Stimulated activated CD4-positive, alpha-beta T cell treated with anti-CD3 and anti-CD28 coated beads, Interleukin-2, amount 100 ng/mL, for 4 hours (primary cell): ENCODE data around the gene SLIT1.

ENCODE experiments used
- DNase-seq: peaks from one replicate; pipeline ENCODE4 v3.0.0-alpha.2; 2020; ENCODE audit warnings: low read depth

SLIT1 gene

DNA sequence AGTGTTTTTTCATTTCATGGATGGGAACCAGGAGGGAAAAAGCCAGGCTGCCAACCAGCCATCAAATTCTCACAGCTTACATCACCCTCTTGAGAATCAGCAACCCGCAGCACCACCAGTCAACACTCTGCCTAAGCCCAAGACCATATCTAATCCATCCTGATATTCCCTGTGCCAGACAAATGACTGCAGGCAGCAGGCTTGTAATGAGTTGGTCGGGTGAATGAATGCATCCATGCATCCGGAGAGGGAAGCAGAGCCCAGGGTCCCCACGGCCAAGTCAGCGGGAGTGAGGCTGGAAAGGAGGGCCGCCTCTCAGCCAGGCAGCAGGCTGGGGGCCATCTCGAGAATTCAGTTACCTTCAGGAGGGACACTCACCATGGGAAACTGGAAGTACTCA lies 46.9 kb downstream of the SLIT1 start:
- no peak for DNase-seq

DNA sequence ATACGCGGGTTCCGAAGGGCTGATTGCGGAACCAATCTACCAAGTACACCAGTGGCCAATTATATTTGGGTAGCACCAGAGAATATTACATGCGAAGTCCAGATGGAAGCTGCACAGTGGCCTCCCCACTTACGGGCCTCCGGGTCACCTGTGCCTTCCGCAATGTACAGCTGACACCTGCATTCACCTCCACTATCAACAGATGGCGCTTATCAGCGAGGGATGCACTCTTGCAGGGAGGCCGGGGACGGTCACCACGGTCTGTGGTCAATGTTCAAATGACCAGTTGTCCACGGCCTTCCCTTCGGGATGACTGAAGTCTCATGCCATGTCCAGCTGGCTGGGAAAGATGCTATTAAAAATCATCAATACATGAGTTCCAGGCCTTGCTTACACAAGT lies 47.6 kb downstream of the SLIT1 start:
- no peak for DNase-seq

DNA sequence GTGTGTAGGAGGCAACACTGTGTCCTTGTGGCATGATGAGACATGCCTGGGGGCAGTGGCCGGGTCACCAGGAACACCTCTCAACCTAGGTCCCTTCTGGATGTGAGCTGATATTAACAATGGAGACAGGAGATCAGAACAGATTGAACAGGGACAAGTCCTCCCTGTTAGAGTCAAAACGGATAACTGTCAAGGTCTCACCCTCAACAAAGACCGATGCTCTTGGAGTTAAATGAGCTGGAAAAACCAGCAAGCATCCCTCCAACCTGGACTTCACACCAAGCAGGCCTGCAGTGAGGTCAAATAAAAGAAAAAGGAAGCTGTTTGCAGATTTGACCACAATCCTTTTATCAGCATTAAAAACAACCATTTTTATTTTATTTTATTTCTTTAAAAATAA lies 49.0 kb downstream of the SLIT1 start:
- DNase-seq: no peak

DNA sequence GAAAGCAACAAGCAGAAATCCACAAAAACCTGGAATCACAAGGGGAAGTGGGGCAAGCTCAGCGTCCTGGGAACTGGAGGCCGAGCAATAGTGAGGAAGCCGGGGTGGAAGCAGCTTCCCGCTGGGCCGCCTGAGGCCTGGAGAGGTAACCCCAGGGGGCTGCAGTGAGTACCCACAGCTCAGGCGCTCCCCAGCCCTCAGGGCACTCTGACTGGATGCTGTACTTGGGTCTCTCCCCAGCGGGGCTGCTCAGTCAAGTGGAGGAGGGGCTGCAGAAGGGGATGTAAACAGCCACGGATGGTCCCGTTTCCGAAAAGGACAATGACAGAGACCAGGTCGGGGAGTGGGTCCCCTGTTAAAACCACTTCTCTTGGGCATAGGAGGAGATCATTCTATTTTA lies 50.3 kb downstream of the SLIT1 start:
- no peak for DNase-seq

DNA sequence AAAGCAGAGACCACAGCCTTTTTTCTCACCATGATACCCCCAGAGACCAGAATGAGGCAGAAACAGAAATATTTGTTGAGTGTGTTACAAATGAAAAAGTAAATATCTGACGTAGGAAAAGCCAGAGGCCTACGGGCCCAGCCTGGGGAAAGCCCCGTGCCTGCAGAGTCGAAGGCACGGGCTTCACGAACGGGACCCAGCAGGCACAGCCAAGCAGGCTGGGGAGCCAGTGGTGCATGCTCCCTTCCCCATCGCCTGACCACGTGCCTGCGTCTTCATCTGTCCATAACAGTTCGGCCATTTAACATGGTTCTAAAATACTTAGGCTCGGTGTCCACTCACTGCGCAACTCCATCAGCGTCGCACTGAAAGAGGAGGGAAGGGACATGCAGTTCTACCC lies 50.8 kb downstream of the SLIT1 start:
- DNase-seq: no peak

DNA sequence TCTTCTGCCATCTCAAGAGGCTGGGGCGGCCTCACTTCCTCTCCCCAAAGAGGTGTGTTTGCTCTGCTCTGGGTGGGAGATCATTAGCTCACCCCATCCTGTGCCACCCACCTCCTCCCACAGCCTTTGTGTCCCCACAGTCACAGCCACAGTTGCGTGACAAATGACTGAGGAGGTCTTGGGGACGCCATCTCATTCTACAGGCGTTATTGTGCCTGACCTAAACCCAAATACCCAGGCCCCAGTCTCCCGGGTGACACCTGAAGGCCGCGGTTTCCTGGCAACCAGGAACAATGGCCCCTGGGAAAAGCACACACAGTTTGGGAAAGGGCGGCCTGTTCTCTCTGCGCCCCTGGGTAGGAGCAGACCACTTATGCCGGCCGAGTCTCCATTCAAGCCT lies 51.6 kb downstream of the SLIT1 start:
- DNase-seq: no peak

DNA sequence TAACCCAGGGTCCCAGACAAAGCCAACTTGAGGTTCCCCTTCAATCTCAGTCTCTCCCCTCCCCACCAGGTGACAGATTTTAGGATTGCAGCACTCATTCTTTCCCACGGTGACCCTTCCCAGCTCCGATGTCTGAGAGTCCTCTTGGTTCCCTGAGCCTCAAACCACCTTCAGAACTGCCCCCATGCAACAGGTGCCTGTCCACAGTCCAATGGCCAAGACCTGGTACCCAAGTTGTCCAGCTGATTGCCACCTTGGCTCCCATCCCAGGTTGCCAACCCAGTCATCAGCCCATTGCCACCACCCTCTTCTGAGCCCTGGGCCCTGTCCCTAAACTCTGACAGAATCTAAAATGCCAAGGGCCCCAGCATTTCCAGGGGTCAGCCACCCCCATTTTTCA lies 53.5 kb downstream of the SLIT1 start:
- DNase-seq: no peak

DNA sequence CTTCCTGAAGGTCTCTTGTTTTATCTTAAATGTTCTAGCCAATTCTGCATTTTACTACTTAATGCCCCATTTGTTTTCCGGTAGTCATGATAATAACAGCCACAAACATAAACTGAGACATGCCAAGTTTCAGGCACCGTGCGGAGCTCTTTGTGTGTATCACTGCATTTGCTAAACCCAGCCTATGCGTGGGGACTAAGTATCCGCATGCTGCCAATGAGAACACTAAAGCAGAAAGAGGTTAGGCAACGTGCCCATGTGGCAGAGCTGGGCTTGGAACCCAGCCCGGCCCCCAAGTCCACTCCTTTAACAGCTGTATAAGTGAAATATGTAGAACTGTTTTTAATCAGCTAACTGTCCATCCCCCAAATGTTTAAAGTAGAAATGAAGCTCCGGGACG lies 54.1 kb downstream of the SLIT1 start:
- DNase-seq: no peak

DNA sequence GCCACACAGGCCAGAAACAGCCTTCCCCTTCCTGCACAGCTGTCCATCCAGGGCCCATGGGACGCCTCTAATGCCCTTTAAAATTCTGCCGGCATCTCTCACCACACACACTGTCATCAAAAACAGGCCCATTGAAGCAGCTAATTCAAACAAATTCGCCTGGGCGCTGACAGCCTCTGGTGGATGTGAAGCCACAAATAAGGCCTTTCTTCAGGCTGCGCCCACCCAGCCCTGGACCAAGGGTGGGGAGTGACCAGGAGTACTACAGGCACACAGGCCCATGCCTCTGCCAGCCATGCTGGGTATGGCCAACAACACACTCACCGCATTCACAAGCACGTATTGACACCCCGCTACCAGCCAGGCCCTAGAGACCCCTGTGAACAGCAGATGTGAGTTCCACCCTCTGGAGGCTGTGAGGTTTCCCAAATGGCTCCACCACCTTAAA lies 54.6 kb downstream of the SLIT1 start:
- DNase-seq: no peak

DNA sequence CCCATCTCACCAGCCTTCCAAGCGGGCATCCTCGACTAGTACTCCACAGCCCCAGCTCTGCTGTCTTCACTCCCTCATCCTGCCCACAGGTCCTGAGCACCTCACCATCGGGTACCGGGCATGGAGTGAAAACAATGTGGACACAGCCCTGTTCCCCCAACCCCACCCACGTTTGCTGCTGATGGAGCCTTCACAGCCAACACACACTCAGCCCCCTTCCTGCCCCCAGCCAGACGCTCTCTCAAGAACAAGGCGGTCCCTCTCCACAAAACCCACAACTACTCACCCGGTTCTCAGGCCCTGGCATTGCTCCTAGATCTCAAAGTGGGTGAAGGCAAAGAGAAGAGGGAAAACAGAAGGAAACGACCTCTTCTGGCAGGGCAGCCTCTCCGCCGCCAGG lies 56.1 kb downstream of the SLIT1 start:
- DNase-seq: no peak

DNA sequence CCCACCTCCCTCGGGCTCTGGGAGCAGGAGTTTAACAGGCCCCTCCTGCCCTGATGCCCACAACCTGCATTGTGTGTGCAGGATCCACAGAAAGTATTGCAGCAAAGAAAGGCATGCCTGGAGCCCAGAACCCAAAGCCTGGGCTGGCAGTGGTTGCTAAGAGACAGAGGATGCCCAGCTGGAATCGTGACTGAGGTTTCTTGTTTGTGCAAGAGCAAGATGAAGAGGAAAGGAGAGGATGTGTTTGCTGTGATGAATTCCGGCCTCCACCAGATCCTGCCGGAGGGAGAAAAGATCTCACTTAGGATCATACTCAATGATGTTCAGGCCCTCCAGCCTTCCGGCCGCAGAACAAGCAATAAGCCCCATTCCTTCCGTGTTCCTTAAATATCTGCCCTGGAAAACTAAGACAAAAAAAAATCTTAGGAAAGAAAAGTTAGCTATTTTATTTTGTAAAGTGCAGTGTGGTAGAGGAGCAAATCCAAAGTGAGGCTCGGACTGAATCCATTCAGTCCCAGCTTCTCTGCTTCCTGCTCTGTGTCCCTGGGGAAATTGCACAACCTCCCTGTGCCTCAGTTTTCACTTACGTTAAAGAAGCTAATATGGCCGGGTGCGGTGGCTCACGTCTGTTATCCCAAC lies 57.1 kb downstream of the SLIT1 start:
- no peak for DNase-seq

DNA sequence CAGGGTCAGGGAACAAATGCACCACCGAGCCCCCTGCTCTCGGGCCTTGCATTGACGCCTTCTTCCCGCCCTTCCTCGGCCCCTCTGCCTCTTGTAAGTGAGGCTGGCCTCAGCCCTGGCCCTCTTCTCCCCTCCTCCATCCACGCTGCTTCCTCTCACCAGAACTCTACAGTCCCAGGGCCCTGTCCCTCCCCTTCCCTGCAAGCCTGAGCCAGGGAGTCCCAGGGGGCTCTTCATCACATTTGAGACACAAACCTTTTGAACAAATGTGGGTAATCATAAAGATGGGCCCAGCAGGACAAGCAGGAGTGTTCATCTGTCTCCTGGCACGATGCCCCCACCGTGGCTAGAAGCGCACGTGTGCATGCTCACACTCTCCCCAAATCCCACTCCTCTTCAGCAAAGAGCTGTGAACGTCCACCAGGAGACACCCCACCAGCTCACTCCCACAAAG lies 57.7 kb downstream of the SLIT1 start:
- DNase-seq: no peak

DNA sequence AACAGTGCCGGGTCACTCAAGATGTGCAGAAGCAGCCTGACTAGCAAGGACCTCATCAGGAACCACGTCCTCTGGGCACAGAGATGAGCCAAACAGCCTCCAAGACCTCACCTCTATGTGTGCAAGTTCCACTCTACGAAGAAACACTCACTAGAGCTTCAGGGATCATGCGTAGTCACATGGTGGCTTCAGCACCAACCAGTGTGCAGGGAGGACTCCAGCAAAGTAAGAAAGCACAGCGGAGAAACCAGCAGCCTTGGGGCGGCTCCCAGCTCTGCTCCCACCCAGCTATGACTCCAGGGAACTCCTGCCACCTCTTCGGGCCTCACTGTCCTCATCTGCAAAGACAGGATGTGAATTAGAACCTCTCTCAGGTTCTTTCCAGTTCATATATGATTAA lies 58.2 kb downstream of the SLIT1 start:
- DNase-seq: no peak

DNA sequence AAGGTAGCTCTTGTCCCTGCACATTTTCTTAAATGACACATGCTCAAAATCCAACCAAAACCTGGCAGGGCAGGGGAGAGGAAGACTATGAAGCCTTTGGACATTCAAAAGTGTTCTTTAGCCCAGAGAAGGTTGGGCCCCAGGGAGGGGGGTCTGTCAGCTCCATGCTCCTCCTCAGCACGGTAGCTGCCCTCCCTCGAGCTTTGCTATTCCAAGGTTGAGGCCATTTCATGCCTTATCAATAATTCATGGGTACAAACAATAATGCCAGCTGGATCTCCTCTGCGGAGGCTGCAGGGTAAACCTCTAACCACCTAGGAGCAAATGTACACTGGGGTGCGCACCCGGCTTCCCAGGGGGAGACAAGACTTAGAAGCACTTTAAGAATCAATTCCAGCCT lies 61.5 kb downstream of the SLIT1 start:
- no peak for DNase-seq

DNA sequence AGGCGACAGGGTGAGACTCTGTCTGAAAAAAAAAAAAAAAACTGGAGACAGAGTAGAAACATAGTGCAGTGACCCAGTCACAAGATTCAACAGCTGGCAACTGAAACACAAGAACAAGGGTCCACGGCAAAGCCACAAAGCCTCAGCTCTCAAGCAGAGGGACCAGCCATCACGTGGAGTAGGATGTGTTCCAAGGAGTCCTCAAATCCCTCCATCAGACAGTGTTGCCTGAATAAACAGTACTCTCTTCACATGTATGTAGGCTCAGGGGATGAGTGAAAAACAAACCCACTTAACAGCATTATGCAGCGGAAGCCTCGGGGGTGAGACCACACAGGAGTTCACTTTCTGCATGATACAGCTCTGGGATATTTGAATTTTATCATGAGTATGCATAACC lies 62.0 kb downstream of the SLIT1 start:
- no peak for DNase-seq

DNA sequence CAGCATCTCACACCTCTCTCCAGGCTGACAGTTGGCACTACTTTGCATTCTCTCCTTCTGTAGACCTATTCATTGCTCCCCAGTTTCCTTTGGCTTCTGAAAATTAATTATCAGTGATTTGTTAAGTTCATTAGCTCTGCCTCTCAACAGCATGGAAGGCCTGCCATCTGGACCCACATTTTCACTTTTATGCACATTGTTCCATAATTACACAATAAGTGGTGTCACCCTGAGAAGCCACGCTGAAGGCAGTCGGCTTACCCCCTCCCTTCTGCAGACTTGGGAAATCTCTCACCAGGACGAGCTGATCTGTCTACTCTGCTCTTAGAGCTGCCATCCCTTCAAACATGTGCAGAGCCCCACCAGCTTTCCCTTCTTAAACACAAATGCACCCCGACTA lies 64.7 kb downstream of the SLIT1 start:
- DNase-seq: no peak

DNA sequence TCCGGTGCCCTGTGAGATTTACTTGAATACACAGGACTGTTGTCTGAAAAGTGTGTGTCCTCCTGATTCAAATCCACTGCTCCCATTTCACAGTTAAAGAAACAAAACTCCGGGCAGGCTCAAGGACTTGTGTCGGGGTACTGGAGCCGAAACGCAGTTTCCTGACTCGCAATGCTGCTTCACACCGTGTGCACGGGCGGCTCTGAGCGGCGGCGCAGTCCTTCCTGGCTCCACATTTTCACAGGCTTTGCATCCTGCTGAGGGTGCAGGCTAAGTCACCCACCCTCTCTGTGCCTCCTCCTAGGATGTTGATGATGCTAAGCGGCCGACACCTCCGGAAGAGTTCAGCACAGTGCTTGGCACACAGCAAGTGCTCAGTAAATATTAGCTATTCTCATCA lies 65.4 kb downstream of the SLIT1 start:
- no peak for DNase-seq

DNA sequence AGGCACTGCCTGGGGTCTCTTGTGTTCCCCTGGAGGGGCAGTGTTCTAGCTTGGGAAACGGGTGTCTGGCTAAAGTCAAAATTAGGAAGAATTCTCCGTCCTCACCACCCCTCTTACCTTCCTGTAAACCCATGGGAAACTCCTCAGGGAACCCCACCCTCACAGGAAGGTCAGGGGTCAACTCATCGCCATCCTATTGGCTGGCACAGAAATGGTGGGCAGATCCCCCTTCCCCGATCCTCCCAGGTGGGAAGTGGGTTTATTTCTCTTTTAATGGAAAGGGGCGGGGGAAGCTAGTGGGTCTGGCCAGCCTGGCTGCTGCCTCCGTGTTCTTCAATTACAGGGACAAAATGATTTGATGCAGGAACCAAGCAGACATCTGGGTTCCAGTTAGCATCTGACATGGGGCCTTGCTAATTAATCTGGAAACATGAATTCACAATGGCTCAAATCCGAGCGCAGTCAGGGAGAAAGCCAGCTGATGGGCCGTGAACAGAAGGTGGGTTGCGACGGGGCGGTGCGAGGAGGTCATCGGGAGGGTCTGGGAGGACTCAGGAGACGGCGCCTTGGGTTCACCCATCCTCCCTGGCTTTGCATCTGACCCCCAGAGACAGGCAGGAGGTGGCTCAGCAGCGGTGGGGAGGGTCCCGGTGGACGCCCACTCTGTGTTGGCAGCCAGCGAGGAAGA lies 66.6 kb downstream of the SLIT1 start:
- no peak for DNase-seq

DNA sequence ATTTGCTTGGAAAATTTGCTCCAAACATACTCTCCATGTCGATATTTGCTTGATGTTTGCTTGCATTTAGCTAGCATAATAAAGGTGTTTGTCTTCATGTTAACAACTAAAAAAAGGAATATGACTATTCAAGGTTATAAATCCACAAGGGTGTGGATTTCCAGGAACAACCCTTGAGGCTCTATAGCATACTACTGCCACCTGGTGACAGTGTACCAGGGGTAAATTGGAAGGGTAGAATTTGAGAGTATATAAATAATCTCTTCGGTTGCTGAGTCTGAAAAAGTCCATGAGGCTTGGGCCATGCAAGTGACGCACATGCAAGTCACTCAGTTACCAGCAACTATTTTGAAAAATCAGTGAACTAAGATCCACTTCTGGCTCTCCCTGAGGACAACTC lies 68.4 kb downstream of the SLIT1 start:
- no peak for DNase-seq

DNA sequence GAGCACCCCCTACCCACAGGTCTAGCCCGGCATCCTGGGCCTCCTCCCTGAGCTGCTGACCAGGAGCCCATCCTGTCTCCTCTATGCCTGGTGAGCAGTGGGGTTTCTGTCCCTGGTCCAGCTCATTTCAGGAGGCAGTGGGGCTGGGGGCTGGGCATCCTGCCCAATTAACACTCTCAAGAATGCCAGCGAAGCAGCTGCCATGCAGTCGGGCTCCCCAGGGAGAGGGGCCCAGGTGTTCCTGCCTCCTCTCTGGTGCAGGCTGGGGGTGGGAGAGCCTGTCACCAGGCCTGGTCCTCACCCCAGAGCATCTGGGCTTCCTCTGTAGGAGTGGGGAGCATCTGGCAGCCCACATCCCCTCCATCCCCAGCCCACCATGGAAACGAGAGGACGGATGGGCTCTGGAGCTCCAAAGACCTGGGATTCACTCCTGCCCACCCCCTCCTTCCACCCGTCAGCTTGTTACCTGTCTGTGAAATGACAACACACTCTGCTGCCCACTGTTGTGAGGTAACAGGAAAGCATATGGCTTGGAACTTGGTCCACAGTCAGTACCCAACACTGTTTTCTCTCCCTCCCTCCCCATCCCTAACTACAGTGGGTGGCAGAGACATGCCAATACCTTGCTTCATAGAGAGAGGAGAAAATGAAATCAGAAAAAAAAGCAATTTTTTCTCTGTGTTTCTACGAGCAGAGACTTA lies 69.1 kb downstream of the SLIT1 start:
- no peak for DNase-seq

DNA sequence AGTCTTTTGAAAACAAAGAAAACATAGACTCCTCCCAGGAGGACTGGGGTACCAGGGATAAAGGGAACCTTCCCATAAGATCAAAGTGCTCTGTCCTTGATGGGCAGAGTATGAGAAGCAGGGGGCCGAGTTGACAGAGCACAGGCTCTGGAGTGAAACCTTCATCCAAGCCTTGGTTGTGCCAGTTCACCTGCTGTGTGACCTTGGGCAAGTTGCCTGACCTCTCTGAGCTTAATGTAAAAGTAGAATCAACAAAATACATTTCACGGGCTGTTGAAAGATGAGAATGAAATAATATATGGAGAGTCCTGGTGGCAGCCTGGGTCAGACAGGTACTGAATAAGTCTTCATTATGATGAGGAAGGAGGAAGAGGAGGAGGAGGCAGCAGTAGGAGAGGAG lies 69.9 kb downstream of the SLIT1 start:
- DNase-seq: no peak

DNA sequence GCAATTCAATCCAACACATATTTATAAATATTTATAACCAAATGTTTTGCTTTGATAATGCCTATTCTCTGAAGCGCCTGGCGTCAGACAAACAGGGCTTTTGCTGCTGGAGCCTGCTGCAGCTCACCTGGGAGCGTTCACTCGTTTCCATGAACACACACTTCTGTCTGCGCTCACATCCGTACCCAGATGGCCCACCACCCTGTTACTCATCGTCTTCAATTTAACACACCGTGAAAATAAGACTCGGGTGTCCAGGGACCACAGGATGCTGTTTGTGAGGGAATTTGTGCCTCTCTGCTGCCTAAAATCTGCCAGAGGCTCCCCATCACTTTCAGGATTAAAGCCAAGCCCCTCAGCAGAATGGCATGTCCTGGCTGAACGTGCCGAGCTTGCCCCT lies 74.1 kb downstream of the SLIT1 start:
- no peak for DNase-seq

DNA sequence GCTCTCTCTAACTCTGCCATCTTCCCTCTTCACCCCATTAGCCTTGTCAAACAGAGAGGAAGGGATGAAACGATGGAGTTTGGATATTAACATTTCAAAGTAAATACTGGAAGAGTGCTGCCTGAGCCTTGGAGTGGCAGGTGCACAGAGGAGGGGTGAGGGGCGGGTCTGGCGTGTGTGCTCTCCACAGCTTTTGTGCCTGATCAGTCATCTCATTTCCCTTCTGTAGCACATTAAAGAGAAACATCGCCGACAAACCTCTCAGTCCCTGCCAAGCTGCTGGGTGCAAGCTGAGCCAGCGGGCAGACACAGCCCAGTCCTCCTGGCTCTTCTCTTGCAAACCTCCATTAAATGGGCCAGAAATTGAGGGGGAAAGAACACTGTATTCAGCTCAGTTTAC lies 76.2 kb downstream of the SLIT1 start:
- no peak for DNase-seq

DNA sequence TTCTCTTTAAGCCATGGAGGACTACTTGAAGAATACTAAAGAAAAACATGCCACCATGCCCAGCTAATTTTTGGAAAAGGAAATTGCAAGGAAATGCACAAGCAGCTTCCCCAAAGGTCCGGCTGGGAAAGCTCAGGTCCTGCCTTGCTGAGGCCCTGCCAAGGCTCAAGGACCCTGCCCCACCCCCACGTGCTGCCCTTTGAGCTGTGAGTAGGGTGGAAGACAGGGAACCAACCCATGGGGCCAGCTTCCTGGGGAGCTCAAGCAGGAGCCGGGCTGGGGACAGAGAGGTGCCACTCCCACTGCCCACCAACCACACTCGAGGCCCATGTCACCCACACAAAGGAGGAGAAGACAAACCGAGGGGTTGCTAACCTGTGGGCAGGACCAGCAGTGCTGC lies 78.2 kb downstream of the SLIT1 start:
- no peak for DNase-seq
